Measurements from ENCODE around the gene DSC1.

Gene DSC1

GRCh38 chr18:31097666-31098065 lies 65.0 kb downstream of the DSC1 start:
- Histone ChIP-seq H3K4me2 (ENCODE audit: low read length) (no peak overlapping the region), H2AFZ (ENCODE audit: low read depth, low read length) (no peak overlapping the region), H4K20me1 (ENCODE audit: insufficient read depth, low read length) (no peaks in the 10 kb centered on the region), H3K4me3 (ENCODE audit: low read length) (no peak overlapping the region), H3K79me2 (ENCODE audit: low read length) (no peaks in the 10 kb centered on the region), H3K4me1 (ENCODE audit: low read length) (no peaks in the 10 kb centered on the region), H3K27me3 (ENCODE audit: low read depth, low read length) (no peaks in the 10 kb centered on the region), H3K9me3 (ENCODE audit: insufficient read depth, low read length) (no peaks in the 10 kb centered on the region), H3K27ac (ENCODE audit: low read length) (no peak overlapping the region), H3K36me3 (replicated peaks; ENCODE audit: low read depth, low read length) (no peaks in the 10 kb centered on the region), H3K9ac (ENCODE audit: low read length) (no peak overlapping the region)
- TF ChIP-seq CTCF (IDR thresholded peaks at IDR 0.05; ENCODE audit: low read depth, low read length), result no peak
- no peak for TF ChIP-seq EZH2phosphoT487 (IDR thresholded peaks at IDR 0.05; ENCODE audit: low read depth)

- Histone ChIP-seq H3K79me2 (ENCODE audit: low read length) (no peaks in the 10 kb centered on the region), H4K20me1 (ENCODE audit: insufficient read depth, low read length) (no peaks in the 10 kb centered on the region), H3K4me3 (ENCODE audit: low read length) (no peak overlapping the region), H3K4me2 (ENCODE audit: low read length) (no peak overlapping the region), H3K4me1 (ENCODE audit: low read length) (no peaks in the 10 kb centered on the region), H3K27me3 (ENCODE audit: low read depth, low read length) (no peaks in the 10 kb centered on the region), H3K9ac (ENCODE audit: low read length) (no peak overlapping the region), H3K36me3 (replicated peaks; ENCODE audit: low read depth, low read length) (no peaks in the 10 kb centered on the region), H3K9me3 (ENCODE audit: insufficient read depth, low read length) (no peaks in the 10 kb centered on the region), H2AFZ (ENCODE audit: low read depth, low read length) (no peak overlapping the region), H3K27ac (ENCODE audit: low read length) (no peak overlapping the region)
- no peak for TF ChIP-seq EZH2phosphoT487 (IDR thresholded peaks at IDR 0.05; ENCODE audit: low read depth)
- TF ChIP-seq CTCF (IDR thresholded peaks at IDR 0.05; ENCODE audit: low read depth, low read length), result no peak
Measured at GRCh38 chr18:31093880-31094279, 68.8 kb downstream of the DSC1 start.

GRCh38 chr18:31093294-31093693 lies 69.4 kb downstream of the DSC1 start:
- H4K20me1 ChIP-seq (ENCODE audit: insufficient read depth, low read length), result no peaks in the 10 kb centered on the region
- no peak overlapping the region for H2AFZ ChIP-seq (ENCODE audit: low read depth, low read length)
- no peak overlapping the region for H3K4me2 ChIP-seq (ENCODE audit: low read length)
- TF ChIP-seq EZH2phosphoT487 (IDR thresholded peaks at IDR 0.05; ENCODE audit: low read depth) (no peak), CTCF (IDR thresholded peaks at IDR 0.05; ENCODE audit: low read depth, low read length) (no peak)
- H3K4me3 ChIP-seq (ENCODE audit: low read length), result no peak overlapping the region
- no peaks in the 10 kb centered on the region for H3K79me2 ChIP-seq (ENCODE audit: low read length)
- no peaks in the 10 kb centered on the region for H3K4me1 ChIP-seq (ENCODE audit: low read length)
- no peak overlapping the region for H3K27ac ChIP-seq (ENCODE audit: low read length)
- no peaks in the 10 kb centered on the region for H3K9me3 ChIP-seq (ENCODE audit: insufficient read depth, low read length)
- H3K27me3 ChIP-seq (ENCODE audit: low read depth, low read length), result no peaks in the 10 kb centered on the region
- no peak overlapping the region for H3K9ac ChIP-seq (ENCODE audit: low read length)
- H3K36me3 ChIP-seq (replicated peaks; ENCODE audit: low read depth, low read length), result no peaks in the 10 kb centered on the region

GRCh38 chr18:31091350-31091749 lies 71.3 kb downstream of the DSC1 start:
- H3K36me3 ChIP-seq (replicated peaks; ENCODE audit: low read depth, low read length), result no peaks in the 10 kb centered on the region
- H3K9me3 ChIP-seq (ENCODE audit: insufficient read depth, low read length), result no peaks in the 10 kb centered on the region
- H2AFZ ChIP-seq (ENCODE audit: low read depth, low read length), result no peak overlapping the region
- H3K27ac ChIP-seq (ENCODE audit: low read length), result no peak overlapping the region
- no peaks in the 10 kb centered on the region for H3K27me3 ChIP-seq (ENCODE audit: low read depth, low read length)
- no peaks in the 10 kb centered on the region for H3K79me2 ChIP-seq (ENCODE audit: low read length)
- TF ChIP-seq CTCF (IDR thresholded peaks at IDR 0.05; ENCODE audit: low read depth, low read length) (no peak), EZH2phosphoT487 (IDR thresholded peaks at IDR 0.05; ENCODE audit: low read depth) (no peak)
- no peak overlapping the region for H3K9ac ChIP-seq (ENCODE audit: low read length)
- H3K4me1 ChIP-seq (ENCODE audit: low read length), result no peaks in the 10 kb centered on the region
- H3K4me3 ChIP-seq (ENCODE audit: low read length), result no peak overlapping the region
- no peak overlapping the region for H3K4me2 ChIP-seq (ENCODE audit: low read length)
- H4K20me1 ChIP-seq (ENCODE audit: insufficient read depth, low read length), result no peaks in the 10 kb centered on the region

Data from OCI-LY3 (cell line).